ENCODE results near the gene PARD3B.

- TF ChIP-seq CTCF (IDR thresholded peaks at IDR 0.05; ENCODE audit: low read depth, low read length, poor library complexity, severe bottlenecking) (no peak), EZH2phosphoT487 (IDR thresholded peaks at IDR 0.05; ENCODE audit: borderline replicate concordance, low read length) (no peak)
Observed at GRCh38 chr2:205509655-205510054, 964.4 kb downstream of the PARD3B start.
